RWPE2 (cell line): ENCODE results near the gene ARHGAP19.

Experiments
- ATAC-seq: fragments of 200-7000 bp; cut with Tn5 transposase; 3 replicates; pipeline ENCODE4 v1.9.1; 2021; ENCODE audit warnings: low read depth
- DNase-seq: peaks from one replicate; pipeline ENCODE4 v3.0.0-alpha.2; 2020; ENCODE audit warnings: low spot score
- H3K27ac ChIP-seq: fragments of 450-650 bp; 2 replicates; pipeline ENCODE4 v1.5.1; 2017; ENCODE audit warnings: mild to moderate bottlenecking; ENCODE audit not compliant: poor library complexity, severe bottlenecking
- H3K27me3 ChIP-seq: fragments of 250-450 bp; sonication (Bioruptor Pico); 2 replicates; pipeline ENCODE4 v1.5.1; 2021; ENCODE audit warnings: mild to moderate bottlenecking, moderate library complexity; ENCODE audit not compliant: insufficient read depth, poor library complexity, severe bottlenecking
- H3K36me3 ChIP-seq: fragments of 250-450 bp; sonication (Bioruptor Pico); 2 replicates; pipeline ENCODE4 v1.5.1; 2020; ENCODE audit warnings: low read depth, mild to moderate bottlenecking, moderate library complexity
- H3K4me1 ChIP-seq: fragments of 250-450 bp; sonication (Bioruptor Pico); 2 replicates; pipeline ENCODE4 v1.5.1; 2021; ENCODE audit warnings: mild to moderate bottlenecking, moderate library complexity; ENCODE audit not compliant: insufficient read depth, poor library complexity, severe bottlenecking
- H3K4me3 ChIP-seq: fragments of 250-450 bp; sonication (Bioruptor Pico); 2 replicates; pipeline ENCODE4 v1.5.1; 2021; ENCODE audit warnings: mild to moderate bottlenecking, moderate library complexity; ENCODE audit not compliant: severe bottlenecking
- H3K9me3 ChIP-seq: fragments of 250-450 bp; sonication (Bioruptor Pico); 2 replicates; pipeline ENCODE4 v1.5.1; 2021; ENCODE audit warnings: mild to moderate bottlenecking, moderate library complexity; ENCODE audit not compliant: severe bottlenecking
- TF ChIP-seq, protein P1 (sequence below): fragments of 450-650 bp; IDR thresholded peaks from one replicate; pipeline ENCODE4 v1.5.1; 2017; ENCODE audit warnings: mild to moderate bottlenecking, moderate library complexity; ENCODE audit not compliant: poor library complexity, severe bottlenecking

ARHGAP19 gene

GRCh38 chr10:97195706-97196222 lies 96.7 kb downstream of the ARHGAP19 start:
- Histone ChIP-seq H3K4me3 (peak overlapping the region; percentile 33), H3K36me3 (no peaks in the 10 kb centered on the region), H3K4me1 (no peaks in the 10 kb centered on the region), H3K9me3 (no peaks in the 10 kb centered on the region), H3K27me3 (peaks cover 8% of the 10 kb centered on the region), H3K27ac (no peak overlapping the region)
- TF ChIP-seq, protein P1, sequence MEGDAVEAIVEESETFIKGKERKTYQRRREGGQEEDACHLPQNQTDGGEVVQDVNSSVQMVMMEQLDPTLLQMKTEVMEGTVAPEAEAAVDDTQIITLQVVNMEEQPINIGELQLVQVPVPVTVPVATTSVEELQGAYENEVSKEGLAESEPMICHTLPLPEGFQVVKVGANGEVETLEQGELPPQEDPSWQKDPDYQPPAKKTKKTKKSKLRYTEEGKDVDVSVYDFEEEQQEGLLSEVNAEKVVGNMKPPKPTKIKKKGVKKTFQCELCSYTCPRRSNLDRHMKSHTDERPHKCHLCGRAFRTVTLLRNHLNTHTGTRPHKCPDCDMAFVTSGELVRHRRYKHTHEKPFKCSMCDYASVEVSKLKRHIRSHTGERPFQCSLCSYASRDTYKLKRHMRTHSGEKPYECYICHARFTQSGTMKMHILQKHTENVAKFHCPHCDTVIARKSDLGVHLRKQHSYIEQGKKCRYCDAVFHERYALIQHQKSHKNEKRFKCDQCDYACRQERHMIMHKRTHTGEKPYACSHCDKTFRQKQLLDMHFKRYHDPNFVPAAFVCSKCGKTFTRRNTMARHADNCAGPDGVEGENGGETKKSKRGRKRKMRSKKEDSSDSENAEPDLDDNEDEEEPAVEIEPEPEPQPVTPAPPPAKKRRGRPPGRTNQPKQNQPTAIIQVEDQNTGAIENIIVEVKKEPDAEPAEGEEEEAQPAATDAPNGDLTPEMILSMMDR = no peak
- ATAC-seq (no peak; the same call in 2 of the 3 replicates), DNase-seq (no peak)

GRCh38 chr10:97192952-97193435 lies 99.4 kb downstream of the ARHGAP19 start:
- TF ChIP-seq, protein P1 = no peak
- Histone ChIP-seq H3K9me3 (no peaks in the 10 kb centered on the region), H3K36me3 (no peaks in the 10 kb centered on the region), H3K4me1 (no peaks in the 10 kb centered on the region), H3K27me3 (peaks cover 13% of the 10 kb centered on the region), H3K27ac (no peak overlapping the region), H3K4me3 (no peak overlapping the region)
- DNase-seq (no peak), ATAC-seq (no peak)

GRCh38 chr10:97190450-97190849 lies 102.0 kb downstream of the ARHGAP19 start:
- H3K27ac ChIP-seq = no peak overlapping the region
- H3K36me3 ChIP-seq = no peaks in the 10 kb centered on the region
- no peak overlapping the region for H3K4me3 ChIP-seq
- peaks cover 31% of the 10 kb centered on the region for H3K27me3 ChIP-seq
- H3K9me3 ChIP-seq = no peaks in the 10 kb centered on the region
- DNase-seq (no peak), ATAC-seq (no peak)
- no peaks in the 10 kb centered on the region for H3K4me1 ChIP-seq
- TF ChIP-seq, protein P1 = no peak

- Histone ChIP-seq H3K27ac (no peak overlapping the region), H3K9me3 (no peaks in the 10 kb centered on the region), H3K36me3 (no peaks in the 10 kb centered on the region), H3K4me1 (no peaks in the 10 kb centered on the region), H3K4me3 (no peak overlapping the region), H3K27me3 (peaks cover 44% of the 10 kb centered on the region)
- DNase-seq (no peak), ATAC-seq (no peak)
- TF ChIP-seq, protein P1 = no peak
Measured at GRCh38 chr10:97188261-97188711, 104.2 kb downstream of the ARHGAP19 start.

DNA sequence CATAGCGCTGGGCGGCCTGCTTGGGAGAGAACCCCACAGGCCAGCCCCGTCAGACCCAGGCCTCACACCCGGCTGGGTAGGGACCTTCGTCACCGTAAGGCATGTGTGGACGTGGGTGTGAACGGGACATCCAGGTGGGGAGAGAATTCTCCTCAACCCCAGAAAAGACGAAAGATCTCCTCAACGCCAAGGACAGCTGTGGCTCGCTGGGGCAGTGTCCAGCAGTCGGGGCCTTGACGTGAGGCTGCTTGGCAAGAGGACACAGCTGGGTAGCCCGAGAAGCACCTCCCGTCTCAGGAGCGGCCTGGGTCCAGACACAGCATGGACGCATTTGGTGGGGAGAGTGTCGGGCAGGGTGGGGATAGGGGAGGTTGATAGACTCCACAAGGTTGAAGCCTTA lies 105.5 kb downstream of the ARHGAP19 start:
- H3K27me3 ChIP-seq = peaks cover 44% of the 10 kb centered on the region
- no peaks in the 10 kb centered on the region for H3K36me3 ChIP-seq
- H3K4me1 ChIP-seq = no peaks in the 10 kb centered on the region

More for the DNA sequence above, 105.5 kb downstream of the ARHGAP19 start:
- Histone ChIP-seq H3K27ac (no peak overlapping the region), H3K4me3 (no peak overlapping the region), H3K9me3 (no peaks in the 10 kb centered on the region)
- TF ChIP-seq, protein P1 = no peak
- DNase-seq (no peak), ATAC-seq (no peak)
